H9 (cell line): ENCODE results near the gene CTSL. TPM values are rescaled to one million over a fixed set of nuclear protein-coding genes. Genes with fewer than 3 reads are reported as not detected.

Source experiments
- DNase-seq: peaks from one replicate; pipeline ENCODE4 v3.0.0-alpha.2; 2017
- H2AFZ ChIP-seq: one replicate; pipeline ENCODE4 v1.6.1; 2013; ENCODE audit warnings: mild to moderate bottlenecking, low read length, control low read depth, moderate library complexity
- H2AK5ac ChIP-seq: 2 replicates; pipeline ENCODE4 v1.6.1; 2013; ENCODE audit warnings: low read length, control low read depth, mixed read lengths; ENCODE audit not compliant: insufficient read length
- H2BK120ac ChIP-seq: one replicate; pipeline ENCODE4 v1.6.1; 2013; ENCODE audit warnings: low read depth, mild to moderate bottlenecking, low read length, control low read depth, inconsistent platforms; ENCODE audit not compliant: poor library complexity, severe bottlenecking
- H2BK12ac ChIP-seq: 2 replicates; pipeline ENCODE4 v1.6.1; 2013; ENCODE audit warnings: low read length, control low read depth, mixed read lengths, low read depth; ENCODE audit not compliant: insufficient read length
- H2BK15ac ChIP-seq: 2 replicates; pipeline ENCODE4 v1.6.1; 2013; ENCODE audit warnings: low read depth, low read length, control low read depth
- H2BK20ac ChIP-seq: one replicate; pipeline ENCODE4 v1.6.1; 2013; ENCODE audit warnings: low read depth, mild to moderate bottlenecking, low read length, control low read depth, inconsistent platforms; ENCODE audit not compliant: poor library complexity, severe bottlenecking
- H2BK5ac ChIP-seq: 2 replicates; pipeline ENCODE4 v1.6.1; 2013; ENCODE audit warnings: low read length, control low read depth, mixed read lengths; ENCODE audit not compliant: insufficient read length
- H3K14ac ChIP-seq: 2 replicates; pipeline ENCODE4 v1.6.1; 2013; ENCODE audit warnings: low read length, control low read depth; ENCODE audit not compliant: insufficient read depth
- H3K18ac ChIP-seq: 2 replicates; pipeline ENCODE4 v1.6.1; 2013; ENCODE audit warnings: low read depth, mild to moderate bottlenecking, mixed read lengths, low read length, control low read depth; ENCODE audit not compliant: insufficient read length
- H3K23ac ChIP-seq: 2 replicates; pipeline ENCODE4 v1.6.1; 2013; ENCODE audit warnings: low read length, control low read depth, mixed read lengths, low read depth; ENCODE audit not compliant: insufficient read length
- H3K23me2 ChIP-seq: 2 replicates; pipeline ENCODE4 v1.6.1; 2013; ENCODE audit warnings: low read depth, mild to moderate bottlenecking, mixed read lengths, low read length, control low read depth; ENCODE audit not compliant: insufficient read length, poor library complexity, severe bottlenecking
- H3K27ac ChIP-seq: 2 replicates; pipeline ENCODE4 v1.5.1; 2013; ENCODE audit warnings: low read length, control low read depth, mixed read lengths, low read depth; ENCODE audit not compliant: insufficient read length
- H3K27me3 ChIP-seq: 2 replicates; pipeline ENCODE4 v1.6.1; 2013; ENCODE audit warnings: low read length, control low read depth, inconsistent platforms; ENCODE audit not compliant: insufficient read depth
- H3K4ac ChIP-seq: 2 replicates; pipeline ENCODE4 v1.6.1; 2013; ENCODE audit warnings: low read depth, mild to moderate bottlenecking, control low read depth, inconsistent platforms, low read length, moderate library complexity
- H3K4me1 ChIP-seq: 2 replicates; pipeline ENCODE4 v1.6.1; 2013; ENCODE audit warnings: low read length, control low read depth, inconsistent platforms; ENCODE audit not compliant: insufficient read depth
- H3K4me2 ChIP-seq: 2 replicates; pipeline ENCODE4 v1.6.1; 2013; ENCODE audit warnings: low read length, control low read depth, mixed read lengths; ENCODE audit not compliant: insufficient read length, insufficient read depth
- H3K56ac ChIP-seq: 2 replicates; pipeline ENCODE4 v1.6.1; 2013; ENCODE audit warnings: low read depth, mild to moderate bottlenecking, mixed read lengths, low read length, control low read depth; ENCODE audit not compliant: insufficient read length
- H3K79me1 ChIP-seq: 2 replicates; pipeline ENCODE4 v1.6.1; 2013; ENCODE audit warnings: low read depth, mild to moderate bottlenecking, moderate library complexity, low read length, control low read depth, inconsistent platforms; ENCODE audit not compliant: insufficient read depth, poor library complexity, severe bottlenecking
- H3K79me2 ChIP-seq: 2 replicates; pipeline ENCODE4 v1.6.1; 2013; ENCODE audit warnings: low read length, control low read depth, inconsistent platforms; ENCODE audit not compliant: insufficient read depth
- H3K9ac ChIP-seq: 2 replicates; pipeline ENCODE4 v1.6.1; 2013; ENCODE audit warnings: low read length, control low read depth, mixed read lengths; ENCODE audit not compliant: insufficient read length; ENCODE audit errors: extremely low read depth
- H3K9me3 ChIP-seq: one replicate; pipeline ENCODE4 v1.6.1; 2013; ENCODE audit warnings: low read depth, low read length, inconsistent platforms; ENCODE audit not compliant: control insufficient read depth
- H3T11ph ChIP-seq: one replicate; pipeline ENCODE4 v1.6.1; 2013; ENCODE audit warnings: mild to moderate bottlenecking, low read length, control low read depth, inconsistent platforms
- H4K20me1 ChIP-seq: one replicate; pipeline ENCODE4 v1.6.1; 2013; ENCODE audit not compliant: control insufficient read depth, insufficient read length, insufficient read depth
- H4K5ac ChIP-seq: 2 replicates; pipeline ENCODE4 v1.6.1; 2013; ENCODE audit warnings: low read depth, mild to moderate bottlenecking, mixed read lengths, low read length, control low read depth; ENCODE audit not compliant: insufficient read length
- H4K8ac ChIP-seq: replicated peaks from 2 replicates; pipeline ENCODE4 v1.6.1; 2013; ENCODE audit warnings: low read length, control low read depth, mixed read lengths, low read depth; ENCODE audit not compliant: insufficient read length
- H4K91ac ChIP-seq: 2 replicates; pipeline ENCODE4 v1.6.1; 2013; ENCODE audit warnings: low read depth, mild to moderate bottlenecking, moderate library complexity, mixed read lengths, low read length, control low read depth; ENCODE audit not compliant: insufficient read length
- H3K27ac Mint-ChIP-seq, 3 experiments: 2 replicates in 2 of 3; 3 replicates in 1 of 3; pipeline ENCODE4 v1.8.0; 2020 to 2021; ENCODE audit warnings: mixed read lengths in 3 of 3, mild to moderate bottlenecking in 1 of 3, moderate library complexity in 1 of 3
- H3K27me3 Mint-ChIP-seq: 2 replicates; pipeline ENCODE4 v1.8.0; 2021; ENCODE audit warnings: low read depth, mild to moderate bottlenecking, moderate library complexity, mixed read lengths
- H3K36me3 Mint-ChIP-seq, 3 experiments: 2 replicates in 2 of 3; 3 replicates in 1 of 3; pipeline ENCODE4 v1.8.0; 2020 to 2021; ENCODE audit warnings: low read depth in 3 of 3, mixed read lengths in 3 of 3; ENCODE audit not compliant: insufficient read depth in 1 of 3
- H3K4me1 Mint-ChIP-seq, 2 experiments: 2 replicates each; pipeline ENCODE4 v1.8.0; 2020; ENCODE audit warnings: mixed read lengths in 2 of 2
- H3K4me3 Mint-ChIP-seq, 2 experiments: 2 replicates in 1 of 2; 3 replicates in 1 of 2; pipeline ENCODE4 v1.8.0; 2020 to 2021; ENCODE audit warnings: mild to moderate bottlenecking in 2 of 2, mixed read lengths in 2 of 2, moderate library complexity in 1 of 2
- H3K9me3 Mint-ChIP-seq, 2 experiments: 2 replicates in 1 of 2; 3 replicates in 1 of 2; pipeline ENCODE4 v1.8.0; 2020; ENCODE audit warnings: mild to moderate bottlenecking in 2 of 2, mixed read lengths in 2 of 2, moderate library complexity in 1 of 2
- WGBS: extraction: QIAGEN DNeasy Blood & Tissue Kit; methylation state at CpG from one replicate; pipeline ENCODE4 v1.1.7; 2013; ENCODE audit warnings: missing lambda C conversion rate, low lambda C conversion rate, mixed read lengths; ENCODE audit not compliant: insufficient read length; ENCODE audit errors: extremely low coverage; 5-methylcytosine and 5-hydroxymethylcytosine counted together
- total RNA-seq: library from RNA; stranded (reverse); gene quantifications from 2 replicates; pipeline ENCODE4 v1.2.1, GENCODE V29; 2021
- TF ChIP-seq, protein P1 (sequence below): fragments of 200-600 bp; sonication (generic); conservative IDR thresholded peaks from 3 replicates; pipeline ENCODE4 v1.8.0; 2021; ENCODE audit warnings: antibody characterized with exemption, mild to moderate bottlenecking

The CTSL gene
- total RNA-seq, 1 experiment from 2014 or later, result 28.9 TPM

DNA sequence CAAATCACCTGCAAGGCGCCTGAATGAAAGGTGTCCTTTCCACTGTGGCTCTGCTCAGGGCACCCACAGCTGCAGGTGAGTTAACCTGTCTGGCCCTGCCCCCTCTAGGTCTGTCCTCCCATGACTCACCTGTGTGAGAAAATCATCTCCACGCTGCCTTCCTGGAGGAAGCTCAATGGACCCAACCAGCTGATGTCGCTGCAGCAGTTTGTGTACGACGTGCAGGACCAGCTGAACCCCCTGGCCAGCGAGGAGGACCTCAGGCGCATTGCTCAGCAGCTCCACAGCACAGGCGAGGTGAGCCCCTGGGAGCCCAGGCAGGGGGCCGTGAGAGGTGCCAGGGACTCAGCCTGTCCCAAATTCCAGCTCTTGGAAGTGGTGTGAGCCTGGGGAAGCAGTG, 23.0 kb upstream of the CTSL start:
- no peak overlapping the region for H3K18ac ChIP-seq
- H4K91ac ChIP-seq, result no peak overlapping the region
- H3T11ph ChIP-seq, result no peak overlapping the region
- no peak overlapping the region for H3K23ac ChIP-seq
- no peaks in the 10 kb centered on the region for H3K27me3 ChIP-seq
- TF ChIP-seq, protein P1, sequence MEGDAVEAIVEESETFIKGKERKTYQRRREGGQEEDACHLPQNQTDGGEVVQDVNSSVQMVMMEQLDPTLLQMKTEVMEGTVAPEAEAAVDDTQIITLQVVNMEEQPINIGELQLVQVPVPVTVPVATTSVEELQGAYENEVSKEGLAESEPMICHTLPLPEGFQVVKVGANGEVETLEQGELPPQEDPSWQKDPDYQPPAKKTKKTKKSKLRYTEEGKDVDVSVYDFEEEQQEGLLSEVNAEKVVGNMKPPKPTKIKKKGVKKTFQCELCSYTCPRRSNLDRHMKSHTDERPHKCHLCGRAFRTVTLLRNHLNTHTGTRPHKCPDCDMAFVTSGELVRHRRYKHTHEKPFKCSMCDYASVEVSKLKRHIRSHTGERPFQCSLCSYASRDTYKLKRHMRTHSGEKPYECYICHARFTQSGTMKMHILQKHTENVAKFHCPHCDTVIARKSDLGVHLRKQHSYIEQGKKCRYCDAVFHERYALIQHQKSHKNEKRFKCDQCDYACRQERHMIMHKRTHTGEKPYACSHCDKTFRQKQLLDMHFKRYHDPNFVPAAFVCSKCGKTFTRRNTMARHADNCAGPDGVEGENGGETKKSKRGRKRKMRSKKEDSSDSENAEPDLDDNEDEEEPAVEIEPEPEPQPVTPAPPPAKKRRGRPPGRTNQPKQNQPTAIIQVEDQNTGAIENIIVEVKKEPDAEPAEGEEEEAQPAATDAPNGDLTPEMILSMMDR, result no peak
- Mint-ChIP-seq H3K27ac (peak overlapping the region; percentile 14 to 82 (median 66); a peak in 4 of 7 replicates), H3K36me3 (peaks cover 51 to 77% (median 68%) of the 10 kb centered on the region in 3 experiments), H3K4me3 (no peak overlapping the region), H3K27me3 (no peaks in the 10 kb centered on the region), H3K9me3 (no peaks in the 10 kb centered on the region), H3K4me1 (peaks cover 4 to 5% of the 10 kb centered on the region in 2 experiments)
- no peaks in the 10 kb centered on the region for H3K9me3 ChIP-seq
- H2AK5ac ChIP-seq, result no peak overlapping the region
- H3K4me1 ChIP-seq, result no peaks in the 10 kb centered on the region
- no peak for DNase-seq
- no peak overlapping the region for H3K56ac ChIP-seq
- no peak overlapping the region for H3K27ac ChIP-seq
- no peak overlapping the region for H2BK12ac ChIP-seq
- H4K20me1 ChIP-seq, result peaks cover 2% of the 10 kb centered on the region
- no peak overlapping the region for H2BK15ac ChIP-seq
- no CpG with 5 or more reads among the region's 9 CpGs for WGBS
- no peak overlapping the region for H4K8ac ChIP-seq
- no peak overlapping the region for H4K5ac ChIP-seq
- H3K79me1 ChIP-seq, result no peaks in the 10 kb centered on the region
- no peaks in the 10 kb centered on the region for H3K79me2 ChIP-seq
- H2BK20ac ChIP-seq, result no peak overlapping the region
- no peak overlapping the region for H2BK120ac ChIP-seq
- H2AFZ ChIP-seq, result no peak overlapping the region
- H2BK5ac ChIP-seq, result no peak overlapping the region
- H3K4ac ChIP-seq, result no peak overlapping the region
- H3K9ac ChIP-seq, result no peak overlapping the region
- no peaks in the 10 kb centered on the region for H3K23me2 ChIP-seq
- no peak overlapping the region for H3K4me2 ChIP-seq
- H3K14ac ChIP-seq, result no peak overlapping the region
